Activated T-cell treated with anti-CD3 and anti-CD28 coated beads, Interleukin-2, amount 50 U/mL, for 24 hours (primary cell): Measurements from ENCODE around the gene SHISA3.
A peak's percentile ranks its signal among the peaks of the same experiment; 100 is the strongest.

Source experiments
- DNase-seq: peaks from one replicate; pipeline ENCODE4 v3.0.0-alpha.2; 2020
- H3K27ac Mint-ChIP-seq: 2 replicates; pipeline ENCODE4 v1.8.0; 2020; ENCODE audit warnings: mild to moderate bottlenecking, mixed read lengths
- H3K27me3 Mint-ChIP-seq: 2 replicates; pipeline ENCODE4 v1.8.0; 2020; ENCODE audit warnings: mixed read lengths
- H3K36me3 Mint-ChIP-seq: 2 replicates; pipeline ENCODE4 v1.8.0; 2020; ENCODE audit warnings: low read depth, mixed read lengths
- H3K4me1 Mint-ChIP-seq: 2 replicates; pipeline ENCODE4 v1.8.0; 2020; ENCODE audit warnings: low read depth, mixed read lengths
- H3K4me3 Mint-ChIP-seq: 2 replicates; pipeline ENCODE4 v1.8.0; 2020; ENCODE audit warnings: mild to moderate bottlenecking, moderate library complexity, mixed read lengths
- H3K9me3 Mint-ChIP-seq: 2 replicates; pipeline ENCODE4 v1.8.0; 2020; ENCODE audit warnings: mixed read lengths

SHISA3 gene

GRCh38 chr4:42396752-42397634 is at the start of gene SHISA3:
SHISA3 (plus strand) TSS chr4:42397488; CDS start chr4:42398057, 569 bp downstream.
- peak within 1 kb of the TSS; percentile 33 for H3K27ac Mint-ChIP-seq
- no peaks in the 10 kb centered on the region for H3K9me3 Mint-ChIP-seq
- H3K4me1 Mint-ChIP-seq: peaks cover 29% of the 10 kb centered on the region
- peaks cover 69% of the 10 kb centered on the region for H3K27me3 Mint-ChIP-seq
- H3K4me3 Mint-ChIP-seq: peak within 1 kb of the TSS; percentile 73
- peak; percentile 46 for DNase-seq
- H3K36me3 Mint-ChIP-seq: no peaks in the 10 kb centered on the region

DNA sequence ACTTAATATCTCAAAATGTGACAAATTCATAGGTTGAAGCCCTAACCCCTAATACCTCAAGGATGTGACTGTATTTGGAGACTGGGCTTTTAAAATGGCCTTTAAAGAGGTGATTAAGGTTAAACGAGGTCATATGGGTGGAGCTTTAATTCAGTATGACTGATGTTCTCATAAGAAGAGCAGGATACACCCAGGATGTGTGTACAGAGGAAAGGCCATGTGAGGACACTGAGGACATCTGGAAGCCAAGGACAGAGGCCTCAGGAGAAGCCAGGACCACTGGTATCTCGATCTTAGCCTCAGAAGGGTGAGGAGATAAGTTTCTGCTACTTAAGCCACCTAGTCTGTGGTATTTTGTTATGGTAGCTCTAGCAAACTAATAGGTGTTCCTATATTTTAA is 49.0 kb upstream of the SHISA3 start:
- Mint-ChIP-seq H3K27me3 (peaks cover 3% of the 10 kb centered on the region), H3K36me3 (no peaks in the 10 kb centered on the region), H3K4me3 (no peak overlapping the region), H3K27ac (no peak overlapping the region), H3K4me1 (no peaks in the 10 kb centered on the region), H3K9me3 (peaks cover 2% of the 10 kb centered on the region)
- DNase-seq: no peak

DNA sequence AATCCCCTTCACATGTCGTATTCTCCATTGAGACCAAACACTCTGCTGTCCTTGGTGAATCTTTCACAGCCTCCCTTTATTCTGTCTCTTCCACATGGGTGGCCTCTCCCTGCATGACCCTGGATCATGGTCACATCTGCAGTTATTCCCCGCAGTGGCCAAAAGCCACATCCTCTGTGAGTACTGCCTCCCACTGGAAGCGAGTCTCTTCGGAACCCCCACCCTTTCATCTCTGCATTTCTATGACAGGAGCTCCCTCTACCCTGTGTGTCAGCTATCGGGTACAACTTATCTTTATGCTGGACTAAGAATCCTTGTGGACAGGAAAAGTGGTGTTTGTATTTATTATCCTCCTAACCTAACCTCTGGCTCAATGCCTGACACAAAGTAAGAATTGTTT is 48.6 kb upstream of the SHISA3 start:
- peaks cover 2% of the 10 kb centered on the region for H3K9me3 Mint-ChIP-seq
- H3K27me3 Mint-ChIP-seq: peaks cover 3% of the 10 kb centered on the region
- H3K36me3 Mint-ChIP-seq: no peaks in the 10 kb centered on the region
- H3K4me3 Mint-ChIP-seq: no peak overlapping the region
- no peak for DNase-seq
- no peaks in the 10 kb centered on the region for H3K4me1 Mint-ChIP-seq
- H3K27ac Mint-ChIP-seq: no peak overlapping the region

DNA sequence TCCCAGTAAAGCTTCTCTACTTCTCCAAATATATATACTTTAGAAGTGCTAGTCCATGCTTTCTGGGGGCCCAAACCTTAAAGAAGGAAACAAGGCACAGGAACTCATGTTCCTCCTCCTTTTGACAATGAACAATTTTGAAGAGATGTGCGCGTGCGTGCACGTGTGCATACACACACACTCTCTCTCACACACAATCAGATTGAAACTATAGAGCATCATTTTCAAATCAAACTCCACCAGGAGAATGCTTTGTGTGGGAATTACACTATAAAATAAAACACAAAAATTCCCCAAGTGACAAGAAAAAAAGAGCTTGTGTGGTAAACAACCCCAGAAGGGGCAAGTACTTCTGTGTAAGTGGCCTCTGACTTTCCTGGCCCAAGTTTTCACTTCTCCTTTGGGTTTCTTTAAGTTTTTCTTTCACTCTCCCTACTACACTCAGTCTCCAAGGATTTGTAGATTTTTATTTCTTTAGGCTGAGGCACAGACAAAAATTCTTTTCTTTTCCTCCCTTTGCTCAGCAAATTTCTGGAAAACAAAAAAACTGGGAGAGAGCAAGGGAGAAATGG is 46.6 kb upstream of the SHISA3 start:
- Mint-ChIP-seq H3K4me3 (no peak overlapping the region), H3K9me3 (peaks cover 2% of the 10 kb centered on the region), H3K4me1 (no peaks in the 10 kb centered on the region), H3K27me3 (peaks cover 20% of the 10 kb centered on the region), H3K27ac (no peak overlapping the region), H3K36me3 (no peaks in the 10 kb centered on the region)
- no peak for DNase-seq

DNA sequence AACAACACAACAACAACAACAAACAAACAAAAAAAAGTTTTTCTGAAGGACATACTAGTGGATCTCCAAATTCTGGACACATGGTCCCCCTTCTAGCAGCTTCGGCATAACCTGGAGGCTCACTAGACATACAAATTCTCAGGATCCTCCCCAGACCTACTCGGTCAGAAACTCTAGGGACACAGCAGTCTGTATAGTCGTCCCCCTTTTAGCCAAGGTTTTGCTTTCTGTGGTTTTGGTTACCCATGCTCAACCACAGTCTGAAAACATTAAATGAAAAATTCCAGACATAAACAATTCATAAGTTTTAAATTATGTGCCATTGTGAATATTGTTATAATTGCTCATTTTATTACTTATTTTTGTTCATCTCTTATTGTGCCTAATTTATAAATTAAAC is 45.2 kb upstream of the SHISA3 start:
- Mint-ChIP-seq H3K27ac (no peak overlapping the region), H3K27me3 (peaks cover 32% of the 10 kb centered on the region), H3K4me1 (peaks cover 2% of the 10 kb centered on the region), H3K9me3 (peaks cover 2% of the 10 kb centered on the region), H3K36me3 (no peaks in the 10 kb centered on the region), H3K4me3 (no peak overlapping the region)
- no peak for DNase-seq

DNA sequence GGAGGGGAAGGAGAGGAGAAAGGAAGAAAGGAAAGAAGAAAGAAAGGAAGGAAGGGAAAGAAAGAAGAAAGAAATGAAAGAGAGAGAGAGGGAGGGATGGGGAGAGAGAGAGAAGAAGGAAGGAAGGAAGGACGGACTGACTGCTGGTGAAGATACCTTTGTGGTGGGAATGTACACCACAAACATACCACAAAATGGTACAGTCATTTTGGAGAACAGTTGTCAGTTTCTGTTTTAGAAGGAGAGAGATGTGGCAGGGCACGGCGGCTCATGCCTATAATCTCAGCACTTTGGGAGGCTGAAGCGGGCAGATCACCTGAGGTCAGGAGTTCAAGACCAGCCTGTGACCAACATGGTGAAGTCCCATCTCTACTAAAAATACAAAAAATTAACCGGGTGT is 40.0 kb upstream of the SHISA3 start:
- Mint-ChIP-seq H3K9me3 (no peaks in the 10 kb centered on the region), H3K27me3 (peaks cover 49% of the 10 kb centered on the region), H3K4me3 (no peak overlapping the region), H3K27ac (no peak overlapping the region), H3K36me3 (no peaks in the 10 kb centered on the region), H3K4me1 (peaks cover 2% of the 10 kb centered on the region)
- DNase-seq: no peak

GRCh38 chr4:42359711-42360110 is 37.6 kb upstream of the SHISA3 start:
- DNase-seq: no peak
- Mint-ChIP-seq H3K27ac (no peak overlapping the region), H3K27me3 (peaks cover 40% of the 10 kb centered on the region), H3K4me3 (no peak overlapping the region), H3K36me3 (no peaks in the 10 kb centered on the region), H3K4me1 (peaks cover 2% of the 10 kb centered on the region), H3K9me3 (no peaks in the 10 kb centered on the region)

DNA sequence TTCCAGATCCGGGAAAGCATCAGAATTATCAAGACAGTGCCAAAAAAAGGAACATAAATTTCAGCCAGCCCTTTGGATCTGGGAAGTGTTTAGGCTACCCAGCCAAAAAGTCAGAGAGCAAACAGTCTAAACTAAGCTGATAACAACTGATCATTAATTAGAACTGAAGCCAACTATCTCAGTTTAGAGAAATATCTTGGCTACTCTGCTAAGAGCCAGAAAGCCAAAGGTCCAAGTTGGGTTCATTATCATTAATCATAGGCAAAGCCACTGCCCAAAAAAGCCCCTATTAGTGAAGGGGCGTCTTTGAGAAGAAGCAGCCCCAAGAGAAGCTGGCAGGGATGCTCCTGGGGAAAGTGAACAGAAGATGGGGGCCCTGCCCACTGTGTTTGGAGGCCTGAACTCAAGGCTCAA is 37.0 kb upstream of the SHISA3 start:
- Mint-ChIP-seq H3K9me3 (no peaks in the 10 kb centered on the region), H3K27ac (no peak overlapping the region), H3K4me1 (peaks cover 2% of the 10 kb centered on the region), H3K4me3 (no peak overlapping the region), H3K27me3 (peaks cover 36% of the 10 kb centered on the region), H3K36me3 (no peaks in the 10 kb centered on the region)
- DNase-seq: no peak

GRCh38 chr4:42361456-42361855 is 35.8 kb upstream of the SHISA3 start:
- no peak overlapping the region for H3K27ac Mint-ChIP-seq
- no peaks in the 10 kb centered on the region for H3K9me3 Mint-ChIP-seq
- DNase-seq: no peak
- peaks cover 2% of the 10 kb centered on the region for H3K4me1 Mint-ChIP-seq
- no peaks in the 10 kb centered on the region for H3K36me3 Mint-ChIP-seq
- H3K4me3 Mint-ChIP-seq: no peak overlapping the region
- peaks cover 24% of the 10 kb centered on the region for H3K27me3 Mint-ChIP-seq

- DNase-seq: no peak
- Mint-ChIP-seq H3K4me3 (no peak overlapping the region), H3K27ac (no peak overlapping the region), H3K4me1 (no peaks in the 10 kb centered on the region), H3K9me3 (no peaks in the 10 kb centered on the region), H3K27me3 (peaks cover 25% of the 10 kb centered on the region), H3K36me3 (no peaks in the 10 kb centered on the region)
Measured at GRCh38 chr4:42362591-42362990, 34.7 kb upstream of the SHISA3 start.

- no peak overlapping the region for H3K4me3 Mint-ChIP-seq
- H3K4me1 Mint-ChIP-seq: no peaks in the 10 kb centered on the region
- no peak overlapping the region for H3K27ac Mint-ChIP-seq
- DNase-seq: no peak
- peaks cover 21% of the 10 kb centered on the region for H3K27me3 Mint-ChIP-seq
- no peaks in the 10 kb centered on the region for H3K9me3 Mint-ChIP-seq
- no peaks in the 10 kb centered on the region for H3K36me3 Mint-ChIP-seq
Measured at GRCh38 chr4:42363614-42364013, 33.7 kb upstream of the SHISA3 start.

DNA sequence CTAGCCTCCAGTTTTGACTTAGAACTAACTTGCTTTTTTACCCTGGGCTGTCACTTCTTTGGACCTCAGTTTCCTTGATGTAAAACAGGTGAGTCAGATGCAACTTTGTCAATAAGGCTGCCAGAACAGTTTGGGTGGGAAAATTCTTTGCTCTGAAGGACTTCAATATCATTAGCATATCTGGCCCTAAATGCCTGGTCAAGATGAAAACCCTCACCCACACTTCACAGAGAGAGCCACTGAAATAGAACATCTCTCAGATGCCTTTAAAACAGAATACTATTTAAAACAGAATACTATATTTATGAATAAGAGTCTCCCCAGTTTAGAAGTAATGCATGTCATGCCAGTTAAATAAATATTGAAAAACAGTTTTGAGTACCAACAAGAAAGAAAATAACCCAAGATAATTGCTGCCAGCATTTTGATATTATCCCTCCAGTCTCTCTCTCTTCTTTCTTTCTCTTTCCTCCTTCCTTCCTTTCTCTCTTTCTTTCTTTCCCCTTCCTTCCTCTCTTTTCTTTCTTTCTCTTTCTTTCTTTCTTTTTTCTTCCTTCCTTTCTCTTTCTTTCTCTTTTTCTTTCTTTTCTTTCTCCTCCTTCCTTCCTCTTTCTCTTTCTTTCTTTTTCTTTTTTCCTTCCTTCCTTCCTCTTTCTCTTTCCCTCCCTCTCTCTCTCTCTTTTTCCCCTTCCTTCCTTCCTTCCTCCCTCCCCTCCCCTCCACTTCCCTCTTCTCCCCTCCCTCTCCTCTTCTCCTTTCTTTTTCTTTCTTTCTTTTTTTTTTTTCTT is 32.8 kb upstream of the SHISA3 start:
- H3K4me3 Mint-ChIP-seq: no peak overlapping the region
- peaks cover 17% of the 10 kb centered on the region for H3K27me3 Mint-ChIP-seq
- H3K36me3 Mint-ChIP-seq: no peaks in the 10 kb centered on the region
- H3K4me1 Mint-ChIP-seq: no peaks in the 10 kb centered on the region
- DNase-seq: no peak
- no peak overlapping the region for H3K27ac Mint-ChIP-seq
- no peaks in the 10 kb centered on the region for H3K9me3 Mint-ChIP-seq

DNA sequence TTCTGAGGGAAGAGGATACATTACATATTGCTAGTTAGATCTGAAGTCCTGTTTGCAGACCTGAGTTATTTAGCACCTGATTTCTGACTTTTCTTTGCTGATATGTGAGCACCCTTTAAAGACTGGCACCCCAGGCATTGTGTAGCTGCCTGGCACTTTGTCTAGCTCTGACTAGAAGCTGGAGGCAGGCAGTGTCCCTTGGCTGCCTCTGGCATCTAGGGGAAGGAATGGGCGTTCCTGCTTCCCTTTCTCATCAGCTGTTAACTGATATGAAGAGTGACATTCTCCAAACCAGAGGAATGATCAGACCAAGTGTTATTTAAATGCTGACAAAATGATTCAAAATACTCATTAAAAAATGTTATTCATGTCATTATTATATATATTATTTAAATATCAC is 30.3 kb upstream of the SHISA3 start:
- H3K27ac Mint-ChIP-seq: no peak overlapping the region

GRCh38 chr4:42369489-42369888 is 27.8 kb upstream of the SHISA3 start:
- H3K9me3 Mint-ChIP-seq: no peaks in the 10 kb centered on the region
- H3K4me1 Mint-ChIP-seq: no peaks in the 10 kb centered on the region
- no peak overlapping the region for H3K27ac Mint-ChIP-seq
- peaks cover 18% of the 10 kb centered on the region for H3K27me3 Mint-ChIP-seq
- no peak for DNase-seq
- H3K36me3 Mint-ChIP-seq: no peaks in the 10 kb centered on the region
- H3K4me3 Mint-ChIP-seq: no peak overlapping the region

More for the DNA sequence above, 30.3 kb upstream of the SHISA3 start:
- Mint-ChIP-seq H3K4me1 (no peaks in the 10 kb centered on the region), H3K27me3 (peaks cover 15% of the 10 kb centered on the region), H3K36me3 (no peaks in the 10 kb centered on the region), H3K9me3 (no peaks in the 10 kb centered on the region), H3K4me3 (no peak overlapping the region)
- DNase-seq: no peak
